Stomach smooth muscle (tissue), 2 donors: ENCODE measurements around the gene OSCAR.

Experiments used
- H3K27ac ChIP-seq: one replicate; pipeline ENCODE4 v1.7.0; 2013; ENCODE audit warnings: mild to moderate bottlenecking, low read length, inconsistent platforms
- H3K27me3 ChIP-seq, 2 donors: one replicate each; pipeline ENCODE4 v1.7.0; 2013; ENCODE audit warnings: low read length in 2 of 2; ENCODE audit not compliant: insufficient read depth in 2 of 2, control insufficient read depth in 1 of 2
- H3K36me3 ChIP-seq, 2 donors: one replicate each; pipeline ENCODE4 v1.7.0; 2013; ENCODE audit warnings: low read length in 2 of 2; ENCODE audit not compliant: control insufficient read depth in 2 of 2, insufficient read depth in 2 of 2
- H3K4me1 ChIP-seq: one replicate; pipeline ENCODE4 v1.7.0; 2013; ENCODE audit warnings: low read length; ENCODE audit not compliant: control insufficient read depth, insufficient read depth
- H3K4me3 ChIP-seq, 2 donors: one replicate each; pipeline ENCODE4 v1.7.0; 2013; ENCODE audit warnings: low read length in 2 of 2
- H3K9ac ChIP-seq, 2 donors: one replicate each; pipeline ENCODE4 v1.7.0; 2013; ENCODE audit warnings: low read length in 2 of 2, mild to moderate bottlenecking in 1 of 2
- H3K9me3 ChIP-seq, 2 donors: one replicate each; pipeline ENCODE4 v1.7.0; 2013; ENCODE audit warnings: low read length in 2 of 2; ENCODE audit not compliant: control insufficient read depth in 2 of 2
- donor health status: healthy.
- donor health status: Pancreatic carcinoma.

OSCAR gene

DNA sequence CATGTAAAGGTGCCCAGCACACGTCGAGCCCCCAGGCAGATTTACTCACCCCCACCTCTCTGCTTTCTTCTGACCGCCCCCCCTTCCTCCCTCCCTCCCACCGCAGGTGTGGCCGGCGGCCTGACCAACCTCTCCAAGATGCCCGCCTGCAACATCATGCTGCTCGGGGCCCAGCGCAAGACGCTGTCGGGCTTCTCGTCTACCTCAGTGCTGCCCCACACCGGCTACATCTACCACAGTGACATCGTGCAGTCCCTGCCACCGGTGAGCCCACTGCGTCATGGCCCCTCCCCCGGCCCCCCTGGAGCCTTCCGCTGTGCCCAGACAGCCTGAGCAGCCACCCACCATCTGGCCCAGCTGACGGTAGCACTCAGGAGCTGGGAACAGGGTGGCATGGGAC is 23.8 kb upstream of the OSCAR start:
- Histone ChIP-seq H3K27me3 (no peaks in the 10 kb centered on the region), H3K4me1 (no peaks in the 10 kb centered on the region), H3K36me3 (peaks cover 58 to 72% of the 10 kb centered on the region in 2 donors), H3K4me3 (no peak overlapping the region), H3K9me3 (no peaks in the 10 kb centered on the region), H3K27ac (no peak overlapping the region), H3K9ac (no peak overlapping the region)

GRCh38 chr19:54123682-54124081 is 23.1 kb upstream of the OSCAR start:
- no peak overlapping the region for H3K4me3 ChIP-seq
- H3K27ac ChIP-seq, result no peak overlapping the region
- no peaks in the 10 kb centered on the region for H3K9me3 ChIP-seq
- no peak overlapping the region for H3K9ac ChIP-seq
- H3K27me3 ChIP-seq, result no peaks in the 10 kb centered on the region
- H3K4me1 ChIP-seq, result no peaks in the 10 kb centered on the region
- H3K36me3 ChIP-seq, result peaks cover 53 to 70% of the 10 kb centered on the region in 2 donors

GRCh38 chr19:54121259-54121658 is 20.7 kb upstream of the OSCAR start:
- H3K9ac ChIP-seq, result no peak overlapping the region
- H3K4me1 ChIP-seq, result peaks cover 10% of the 10 kb centered on the region
- H3K4me3 ChIP-seq, result no peak overlapping the region
- H3K36me3 ChIP-seq, result peaks cover 47 to 63% of the 10 kb centered on the region in 2 donors
- H3K27me3 ChIP-seq, result no peaks in the 10 kb centered on the region
- no peak overlapping the region for H3K27ac ChIP-seq
- no peaks in the 10 kb centered on the region for H3K9me3 ChIP-seq

- peaks cover 9 to 25% of the 10 kb centered on the region in 2 donors for H3K36me3 ChIP-seq
- H3K9me3 ChIP-seq, result no peaks in the 10 kb centered on the region
- H3K27me3 ChIP-seq, result no peaks in the 10 kb centered on the region
- peaks cover 26% of the 10 kb centered on the region for H3K4me1 ChIP-seq
- peak within 1 kb of the TSS; percentile 88 for H3K27ac ChIP-seq
- H3K9ac ChIP-seq, result peak within 1 kb of the TSS; percentile 88 to 96
- H3K4me3 ChIP-seq, result peak within 1 kb of the TSS; percentile 99
These were observed 14.8 kb upstream of the OSCAR start, which contains the start of the genes PRPF31 and TFPT for GRCh38 chr19:54115109-54116063. Gene PRPF31, plus strand, starts transcription at chr19:54115754. Its CDS starts 2,525 bp downstream, at chr19:54118279. Gene TFPT, minus strand, starts transcription at chr19:54115657. Its CDS starts 388 bp downstream, at chr19:54115269.

- peaks cover 12 to 22% of the 10 kb centered on the region in 2 donors for H3K36me3 ChIP-seq
- H3K9ac ChIP-seq, result peak overlapping the region; percentile 88 to 96
- H3K9me3 ChIP-seq, result no peaks in the 10 kb centered on the region
- no peaks in the 10 kb centered on the region for H3K27me3 ChIP-seq
- H3K27ac ChIP-seq, result peak overlapping the region; percentile 88
- peak overlapping the region; percentile 99 for H3K4me3 ChIP-seq
- H3K4me1 ChIP-seq, result peaks cover 26% of the 10 kb centered on the region
These were observed 13.9 kb upstream of the OSCAR start for GRCh38 chr19:54114340-54115108.

DNA sequence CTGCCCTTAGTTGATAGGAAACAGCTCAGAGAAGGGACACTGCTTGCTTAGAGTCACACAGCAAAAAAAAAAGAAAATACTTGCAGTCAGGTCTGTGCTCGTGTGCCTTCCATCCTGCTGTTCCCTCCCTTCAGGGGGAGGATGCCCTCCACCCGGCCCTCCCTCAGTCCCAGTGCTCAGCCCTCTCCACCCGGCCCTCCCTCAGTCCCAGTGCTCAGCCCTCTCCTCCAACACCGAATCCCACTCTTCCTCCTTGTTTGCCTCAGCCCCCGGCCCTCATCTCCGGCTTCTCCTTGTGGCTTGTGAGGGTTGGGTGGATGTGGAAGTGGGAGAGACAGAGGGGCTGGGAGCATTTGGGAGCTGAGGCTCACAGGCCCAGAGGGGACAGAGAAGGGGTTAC is 9.0 kb upstream of the OSCAR start:
- no peaks in the 10 kb centered on the region for H3K27me3 ChIP-seq
- H3K4me3 ChIP-seq, result no peak overlapping the region
- peaks cover 8% of the 10 kb centered on the region for H3K4me1 ChIP-seq
- no peak overlapping the region for H3K27ac ChIP-seq
- H3K36me3 ChIP-seq, result peaks cover 28 to 37% of the 10 kb centered on the region in 2 donors
- H3K9ac ChIP-seq, result no peak overlapping the region
- no peaks in the 10 kb centered on the region for H3K9me3 ChIP-seq

DNA sequence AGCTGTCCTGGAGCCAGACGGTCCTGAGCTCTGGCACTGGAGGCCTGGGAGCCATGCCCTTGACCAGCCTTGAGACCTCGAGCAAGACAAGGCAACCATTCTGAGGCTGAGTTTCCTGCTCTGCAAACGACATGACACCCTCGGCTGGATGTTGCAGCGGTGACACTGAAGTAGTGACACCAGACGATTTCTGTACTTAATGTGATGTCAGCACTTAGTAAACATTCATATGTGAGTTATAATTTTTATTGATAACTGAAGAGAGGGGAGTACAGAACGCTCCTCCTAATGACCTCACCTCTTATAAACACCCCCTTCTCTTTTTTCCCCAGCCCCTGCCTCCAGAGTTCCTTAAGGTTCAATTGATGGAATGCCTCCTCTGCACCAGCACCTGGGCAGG is 7.9 kb upstream of the OSCAR start:
- Histone ChIP-seq H3K27ac (no peak overlapping the region), H3K9me3 (no peaks in the 10 kb centered on the region), H3K4me3 (no peak overlapping the region), H3K36me3 (peaks cover 28 to 37% of the 10 kb centered on the region in 2 donors), H3K9ac (no peak overlapping the region), H3K27me3 (no peaks in the 10 kb centered on the region), H3K4me1 (peaks cover 2% of the 10 kb centered on the region)

GRCh38 chr19:54107876-54108490 is 7.4 kb upstream of the OSCAR start:
- no peaks in the 10 kb centered on the region for H3K9me3 ChIP-seq

DNA sequence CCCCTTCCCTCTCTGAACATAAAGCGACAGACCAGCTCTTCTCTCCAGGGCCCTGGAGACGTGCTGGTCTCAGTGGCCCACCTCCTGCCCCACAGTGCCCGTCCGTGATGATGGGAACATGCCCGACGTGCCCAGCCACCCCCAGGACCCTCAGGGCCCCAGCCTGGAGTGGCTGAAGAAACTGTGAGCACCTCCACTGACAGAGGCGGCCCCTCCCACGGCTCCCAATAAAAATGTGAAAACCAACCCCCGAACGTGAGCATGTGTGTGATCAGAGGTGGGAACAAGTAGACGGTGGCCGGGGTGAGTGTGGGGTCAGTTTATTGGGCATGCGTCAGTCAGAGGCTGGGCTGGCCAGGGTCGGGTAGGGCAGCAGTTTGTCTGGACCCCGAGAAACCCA is 6.1 kb upstream of the OSCAR start:
- Histone ChIP-seq H3K9me3 (no peaks in the 10 kb centered on the region), H3K4me3 (no peak overlapping the region), H3K9ac (no peak overlapping the region), H3K4me1 (peaks cover 11% of the 10 kb centered on the region), H3K36me3 (peaks cover 26 to 37% of the 10 kb centered on the region in 2 donors), H3K27me3 (no peaks in the 10 kb centered on the region), H3K27ac (no peak overlapping the region)

More at GRCh38 chr19:54107876-54108490, 7.4 kb upstream of the OSCAR start:
- H3K9ac ChIP-seq, result no peak overlapping the region
- H3K36me3 ChIP-seq, result peaks cover 28 to 37% of the 10 kb centered on the region in 2 donors
- no peaks in the 10 kb centered on the region for H3K27me3 ChIP-seq
- no peak overlapping the region for H3K4me3 ChIP-seq
- H3K27ac ChIP-seq, result no peak overlapping the region
- H3K4me1 ChIP-seq, result peaks cover 7% of the 10 kb centered on the region

DNA sequence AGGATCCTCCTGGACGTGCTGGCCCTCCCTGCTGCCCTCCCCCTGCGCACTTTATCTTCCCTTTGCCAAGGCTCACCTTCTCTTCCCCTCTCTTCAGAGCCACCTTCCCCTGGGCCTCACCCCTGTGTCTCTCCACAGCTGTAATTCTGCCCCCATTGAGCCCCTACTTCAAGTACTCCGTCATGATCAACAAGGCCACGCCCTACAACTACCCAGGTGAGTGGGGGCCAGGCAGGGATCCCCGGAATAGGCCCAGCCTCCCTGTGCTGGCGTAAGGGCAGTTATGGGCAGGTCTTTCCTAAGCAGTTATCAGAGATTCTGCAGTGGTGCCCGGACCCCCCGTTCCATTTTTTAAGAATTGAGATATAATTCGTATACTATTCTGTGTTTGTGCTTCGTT is 5.2 kb upstream of the OSCAR start:
- Histone ChIP-seq H3K36me3 (peaks cover 24 to 34% of the 10 kb centered on the region in 2 donors), H3K9me3 (no peaks in the 10 kb centered on the region), H3K27ac (no peak overlapping the region), H3K9ac (no peak overlapping the region), H3K4me1 (peaks cover 11% of the 10 kb centered on the region), H3K4me3 (no peak overlapping the region), H3K27me3 (no peaks in the 10 kb centered on the region)
